ENCODE data around the gene LYSMD1.

The LYSMD1 gene

DNA sequence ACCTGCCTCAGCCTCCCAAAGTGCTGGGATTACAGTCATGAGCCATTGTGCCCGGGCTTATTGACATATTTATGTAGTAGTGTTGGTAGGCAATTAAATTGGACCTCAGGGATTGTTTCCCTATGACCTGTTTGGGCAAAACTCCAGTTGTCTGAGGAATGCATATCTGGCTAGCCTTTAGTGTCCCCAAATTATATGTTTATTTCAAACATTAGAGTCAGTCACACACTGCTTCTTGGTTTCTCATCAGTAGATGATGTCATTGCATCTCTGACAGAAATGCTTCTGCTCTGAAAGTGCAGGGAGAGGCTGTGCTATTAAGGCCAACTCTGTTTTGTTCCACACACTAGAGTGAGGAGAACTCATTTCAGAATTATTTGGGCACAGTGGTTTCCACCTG lies 45.1 kb upstream of the LYSMD1 start (continued):
- TF ChIP-seq, protein P1, sequence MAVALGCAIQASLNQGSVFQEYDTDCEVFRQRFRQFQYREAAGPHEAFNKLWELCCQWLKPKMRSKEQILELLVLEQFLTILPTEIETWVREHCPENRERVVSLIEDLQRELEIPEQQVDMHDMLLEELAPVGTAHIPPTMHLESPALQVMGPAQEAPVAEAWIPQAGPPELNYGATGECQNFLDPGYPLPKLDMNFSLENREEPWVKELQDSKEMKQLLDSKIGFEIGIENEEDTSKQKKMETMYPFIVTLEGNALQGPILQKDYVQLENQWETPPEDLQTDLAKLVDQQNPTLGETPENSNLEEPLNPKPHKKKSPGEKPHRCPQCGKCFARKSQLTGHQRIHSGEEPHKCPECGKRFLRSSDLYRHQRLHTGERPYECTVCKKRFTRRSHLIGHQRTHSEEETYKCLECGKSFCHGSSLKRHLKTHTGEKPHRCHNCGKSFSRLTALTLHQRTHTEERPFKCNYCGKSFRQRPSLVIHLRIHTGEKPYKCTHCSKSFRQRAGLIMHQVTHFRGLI (tag by site-specific recombination; IDR thresholded peaks at IDR 0.05) = no peak
- peak; percentile 97 for TF ChIP-seq ZEB2 (tag by site-specific recombination; IDR thresholded peaks at IDR 0.05)
- no peak for TF ChIP-seq ZNF701 (tag by site-specific recombination; IDR thresholded peaks at IDR 0.05)
- peak; percentile 62 for TF ChIP-seq ZNF843 (tag by site-specific recombination; IDR thresholded peaks at IDR 0.05)
- TF ChIP-seq ZIC2 (tag by site-specific recombination; IDR thresholded peaks at IDR 0.05) = no peak
- no peak for TF ChIP-seq MEIS1 (CRISPR knock-in tag; IDR thresholded peaks at IDR 0.05; ENCODE audit: borderline replicate concordance)
- TF ChIP-seq ZFHX2 (tag by site-specific recombination; conservative IDR thresholded peaks at IDR 0.05) = no peak
- peak; percentile 66 for TF ChIP-seq ZNF366 (tag by site-specific recombination; conservative IDR thresholded peaks at IDR 0.05)
- 0 out of 2 replicates have a peak, but pooled peaks have one; percentile 46 for TF ChIP-seq ZNF10 (tag by site-specific recombination; IDR thresholded peaks at IDR 0.05)
- TF ChIP-seq OSR2 (tag by site-specific recombination; IDR thresholded peaks at IDR 0.05) = peak; percentile 81
- no peak for TF ChIP-seq ZNF133 (tag by site-specific recombination; IDR thresholded peaks at IDR 0.05)
- no peak for TF ChIP-seq ZNF223 (tag by site-specific recombination; IDR thresholded peaks at IDR 0.05)
- no peak for TF ChIP-seq PBX3 (CRISPR knock-in tag; IDR thresholded peaks at IDR 0.05)
- TF ChIP-seq ZNF501 (tag by site-specific recombination; IDR thresholded peaks at IDR 0.05) = no peak
- TF ChIP-seq PRDM6 (tag by site-specific recombination; IDR thresholded peaks at IDR 0.05) = peak; percentile 63; the same call in 1 of the 2 replicates
- 0 out of 2 replicates have a peak, but pooled peaks have one; percentile 10 for TF ChIP-seq SCRT2 (tag by site-specific recombination; IDR thresholded peaks at IDR 0.05)
- no peak for TF ChIP-seq ZNF585B (tag by site-specific recombination; IDR thresholded peaks at IDR 0.05)
- no peak for TF ChIP-seq ZNF529 (tag by site-specific recombination; IDR thresholded peaks at IDR 0.05; ENCODE audit: insufficient replicate concordance)
- TF ChIP-seq ZNF433 (tag by site-specific recombination; IDR thresholded peaks at IDR 0.05; ENCODE audit: low read depth) = no peak
- no peak for TF ChIP-seq GLI4 (tag by site-specific recombination; IDR thresholded peaks at IDR 0.05)
- peak; percentile 96 for TF ChIP-seq ATF2 (tag by site-specific recombination; IDR thresholded peaks at IDR 0.05; ENCODE audit: low read depth)
- TF ChIP-seq ZBTB1 (tag by site-specific recombination; IDR thresholded peaks at IDR 0.05) = no peak
- TF ChIP-seq ZNF362 (tag by site-specific recombination; IDR thresholded peaks at IDR 0.05) = no peak
- TF ChIP-seq ZNF791 (tag by site-specific recombination; IDR thresholded peaks at IDR 0.05) = no peak
- TF ChIP-seq, protein P2, sequence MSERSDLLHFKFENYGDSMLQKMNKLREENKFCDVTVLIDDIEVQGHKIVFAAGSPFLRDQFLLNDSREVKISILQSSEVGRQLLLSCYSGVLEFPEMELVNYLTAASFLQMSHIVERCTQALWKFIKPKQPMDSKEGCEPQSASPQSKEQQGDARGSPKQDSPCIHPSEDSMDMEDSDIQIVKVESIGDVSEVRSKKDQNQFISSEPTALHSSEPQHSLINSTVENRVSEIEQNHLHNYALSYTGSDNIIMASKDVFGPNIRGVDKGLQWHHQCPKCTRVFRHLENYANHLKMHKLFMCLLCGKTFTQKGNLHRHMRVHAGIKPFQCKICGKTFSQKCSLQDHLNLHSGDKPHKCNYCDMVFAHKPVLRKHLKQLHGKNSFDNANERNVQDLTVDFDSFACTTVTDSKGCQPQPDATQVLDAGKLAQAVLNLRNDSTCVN (tag by site-specific recombination; optimal IDR thresholded peaks at IDR 0.05) = no peak
- TF ChIP-seq ZNF19 (tag by site-specific recombination; IDR thresholded peaks at IDR 0.05; ENCODE audit: low read depth) = no peak
- peak; percentile 66 for TF ChIP-seq GLIS1 (tag by site-specific recombination; IDR thresholded peaks at IDR 0.05)
- TF ChIP-seq ZNF175 (tag by site-specific recombination; IDR thresholded peaks at IDR 0.05) = no peak
- 0 out of 2 replicates have a peak, but pooled peaks have one; percentile 34 for TF ChIP-seq WT1 (tag by site-specific recombination; IDR thresholded peaks at IDR 0.05)
- TF ChIP-seq ZNF324 (tag by site-specific recombination; IDR thresholded peaks at IDR 0.05) = no peak
- TF ChIP-seq ZNF777 (tag by site-specific recombination; IDR thresholded peaks at IDR 0.05; ENCODE audit: borderline replicate concordance) = no peak
- TF ChIP-seq ZNF114 (tag by site-specific recombination; IDR thresholded peaks at IDR 0.05) = no peak
- TF ChIP-seq ZNF394 (tag by site-specific recombination; IDR thresholded peaks at IDR 0.05; ENCODE audit: borderline replicate concordance) = no peak
- no peak for TF ChIP-seq ZNF830 (tag by site-specific recombination; IDR thresholded peaks at IDR 0.05; ENCODE audit: low read depth)
